GM23338 (cell line): Measurements from ENCODE around the gene FARS2. TPM values are rescaled to one million over a fixed set of nuclear protein-coding genes. Genes with fewer than 3 reads are reported as not detected.

Experiments
- ATAC-seq: fragments of 200-7000 bp; cut with Tn5 transposase; 3 replicates; pipeline ENCODE4 v1.9.1; 2020
- DNase-seq: peaks from one replicate; pipeline ENCODE4 v3.0.0-alpha.2; 2015; ENCODE audit warnings: low spot score
- H2AFZ ChIP-seq: fragments of 200-600 bp; sonication (generic); 2 replicates; pipeline ENCODE4 v1.8.0; 2016; ENCODE audit warnings: antibody characterized with exemption, mild to moderate bottlenecking, moderate library complexity
- H3F3A ChIP-seq: fragments of 200-600 bp; sonication (generic); replicated peaks from 2 replicates; pipeline ENCODE4 v1.8.0; 2017; ENCODE audit warnings: antibody characterized with exemption, mixed run types, low read depth
- H3K27ac ChIP-seq: fragments of 200-600 bp; sonication (generic); 2 replicates; pipeline ENCODE4 v1.6.1; 2016; ENCODE audit warnings: low read depth
- H3K27me3 ChIP-seq: fragments of 200-600 bp; sonication (generic); 2 replicates; pipeline ENCODE4 v1.8.0; 2016; ENCODE audit warnings: mild to moderate bottlenecking, mixed run types, moderate library complexity; ENCODE audit not compliant: insufficient read depth
- H3K36me3 ChIP-seq: fragments of 200-600 bp; sonication (generic); 2 replicates; pipeline ENCODE4 v1.8.0; 2016; ENCODE audit warnings: mild to moderate bottlenecking; ENCODE audit not compliant: insufficient read depth
- H3K4me1 ChIP-seq: fragments of 200-600 bp; sonication (generic); 2 replicates; pipeline ENCODE4 v1.8.0; 2016; ENCODE audit warnings: mild to moderate bottlenecking, moderate library complexity; ENCODE audit not compliant: insufficient read depth
- H3K4me2 ChIP-seq: fragments of 200-600 bp; sonication (generic); 2 replicates; pipeline ENCODE4 v1.7.1; 2017; ENCODE audit warnings: mixed run types
- H3K4me3 ChIP-seq: fragments of 200-600 bp; sonication (generic); 2 replicates; pipeline ENCODE4 v1.6.1; 2016; ENCODE audit warnings: mixed run types
- H3K79me2 ChIP-seq: fragments of 200-600 bp; sonication (generic); replicated peaks from 2 replicates; pipeline ENCODE4 v1.8.0; 2017; ENCODE audit warnings: mild to moderate bottlenecking; ENCODE audit not compliant: insufficient read depth
- H3K9me2 ChIP-seq: fragments of 200-600 bp; sonication (generic); 2 replicates; pipeline ENCODE4 v1.8.0; 2017; ENCODE audit not compliant: insufficient read depth
- H4K20me1 ChIP-seq: fragments of 200-600 bp; sonication (generic); replicated peaks from 2 replicates; pipeline ENCODE4 v1.8.0; 2017; ENCODE audit warnings: mild to moderate bottlenecking; ENCODE audit not compliant: insufficient read depth
- H3K27ac Mint-ChIP-seq: 2 replicates; pipeline ENCODE4 v1.8.0; 2020; ENCODE audit warnings: inconsistent platforms, mild to moderate bottlenecking, moderate library complexity, mixed read lengths
- H3K27me3 Mint-ChIP-seq: 3 replicates; pipeline ENCODE4 v1.8.0; 2022; ENCODE audit warnings: low read depth, mild to moderate bottlenecking, moderate library complexity, mixed read lengths, inconsistent platforms; ENCODE audit not compliant: insufficient read depth, poor library complexity
- H3K36me3 Mint-ChIP-seq: 3 replicates; pipeline ENCODE4 v1.8.0; 2021; ENCODE audit warnings: low read depth, mild to moderate bottlenecking, inconsistent platforms, moderate library complexity, mixed read lengths
- H3K4me1 Mint-ChIP-seq: 3 replicates; pipeline ENCODE4 v1.8.0; 2020; ENCODE audit warnings: mild to moderate bottlenecking, inconsistent platforms, mixed read lengths
- H3K4me3 Mint-ChIP-seq: 3 replicates; pipeline ENCODE4 v1.8.0; 2021; ENCODE audit warnings: moderate library complexity, mild to moderate bottlenecking, inconsistent platforms, mixed read lengths
- H3K9me3 Mint-ChIP-seq: 3 replicates; pipeline ENCODE4 v1.8.0; 2020; ENCODE audit warnings: moderate library complexity, mild to moderate bottlenecking, inconsistent platforms, mixed read lengths
- EZH2phosphoT487 ChIP-seq: fragments of 200-600 bp; sonication (generic); IDR thresholded peaks from one replicate; pipeline ENCODE4 v1.8.1; 2018; ENCODE audit warnings: antibody characterized with exemption; ENCODE audit not compliant: unreplicated experiment
- NANOG ChIP-seq: IDR thresholded peaks from 2 replicates; pipeline ENCODE4 v1.6.1; 2016; ENCODE audit warnings: antibody characterized with exemption, borderline replicate concordance
- POLR2AphosphoS5 ChIP-seq: IDR thresholded peaks from 2 replicates; pipeline ENCODE4 v1.6.1; 2016; ENCODE audit warnings: antibody characterized with exemption, low read depth
- STAT1 ChIP-seq: IDR thresholded peaks from one replicate; pipeline ENCODE4 v1.6.1; 2016; ENCODE audit warnings: antibody characterized with exemption; ENCODE audit not compliant: unreplicated experiment
- ZNF114 ChIP-seq: fragments of 250-450 bp; sonication (Bioruptor Pico); IDR thresholded peaks from 2 replicates; pipeline ENCODE4 v1.5.0; 2020; ENCODE audit warnings: mild to moderate bottlenecking, moderate library complexity
- ZNF331 ChIP-seq: fragments of 250-450 bp; sonication (Bioruptor Pico); IDR thresholded peaks from 2 replicates; pipeline ENCODE4 v1.5.0; 2020; ENCODE audit warnings: low read depth, mild to moderate bottlenecking, moderate library complexity
- polyA plus RNA-seq: library from polyadenylated mRNA; unstranded; fragments of >200 nt; fragmentation: Nextera tagmentation; extraction: Ambion mirVana; gene quantifications from 2 replicates; pipeline ENCODE4 v1.2.1, GENCODE V29; 2016
- total RNA-seq: library from RNA; depleted of rRNA; stranded (reverse); fragments of >200 nt; shearing (Covaris generic); gene quantifications from 2 replicates; pipeline ENCODE4 v1.2.3, GENCODE V29; 2014
- TF ChIP-seq, protein P1 (sequence below): fragments of 250-450 bp; sonication (Bioruptor Pico); IDR thresholded peaks from 2 replicates; pipeline ENCODE4 v1.5.0; 2020; ENCODE audit warnings: mild to moderate bottlenecking, moderate library complexity
- TF ChIP-seq, protein P2 (sequence below): IDR thresholded peaks from one replicate; pipeline ENCODE4 v1.6.1; 2018; ENCODE audit warnings: antibody characterized with exemption; ENCODE audit not compliant: unreplicated experiment
- TF ChIP-seq, protein P3 (sequence below), 2 experiments: fragments of 200-600 bp in 1 of 2; sonication (generic) in 1 of 2; conservative IDR thresholded peaks; 2 replicates each; pipeline versions ENCODE4 v1.5.1 to v1.6.1; 2016 to 2017; ENCODE audit warnings: antibody characterized with exemption in 2 of 2, low read depth in 2 of 2, mild to moderate bottlenecking in 2 of 2, moderate library complexity in 1 of 2

FARS2 gene
- total and polyA plus RNA-seq, 2 experiments from 2014 or later, result 7.6 to 19.0 TPM

DNA sequence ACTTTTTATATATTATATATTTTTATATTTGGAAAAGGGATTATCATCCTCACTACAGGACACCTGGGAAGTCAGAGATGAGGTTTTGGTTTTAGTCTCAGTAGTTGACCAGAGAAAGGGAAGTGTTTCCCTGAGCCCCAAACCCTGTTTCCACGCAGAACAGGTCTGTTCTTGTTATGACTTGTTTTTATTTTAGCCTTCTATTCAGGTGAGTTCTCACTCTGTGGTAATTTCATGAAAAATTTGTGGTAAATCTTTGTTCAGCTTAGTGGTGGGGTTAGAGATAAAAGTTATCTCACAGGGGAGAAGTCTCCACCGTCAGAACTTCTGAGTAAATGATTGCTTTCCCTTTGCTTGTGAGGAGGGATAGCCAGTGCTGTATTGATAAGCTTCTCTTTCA is 224.9 kb downstream of the FARS2 start (continued):
- TF ChIP-seq NANOG (no peak), POLR2AphosphoS5 (no peak), STAT1 (no peak), ZNF114 (CRISPR knock-in tag) (no peak), EZH2phosphoT487 (no peak), ZNF331 (CRISPR knock-in tag) (no peak)
- TF ChIP-seq, protein P1, sequence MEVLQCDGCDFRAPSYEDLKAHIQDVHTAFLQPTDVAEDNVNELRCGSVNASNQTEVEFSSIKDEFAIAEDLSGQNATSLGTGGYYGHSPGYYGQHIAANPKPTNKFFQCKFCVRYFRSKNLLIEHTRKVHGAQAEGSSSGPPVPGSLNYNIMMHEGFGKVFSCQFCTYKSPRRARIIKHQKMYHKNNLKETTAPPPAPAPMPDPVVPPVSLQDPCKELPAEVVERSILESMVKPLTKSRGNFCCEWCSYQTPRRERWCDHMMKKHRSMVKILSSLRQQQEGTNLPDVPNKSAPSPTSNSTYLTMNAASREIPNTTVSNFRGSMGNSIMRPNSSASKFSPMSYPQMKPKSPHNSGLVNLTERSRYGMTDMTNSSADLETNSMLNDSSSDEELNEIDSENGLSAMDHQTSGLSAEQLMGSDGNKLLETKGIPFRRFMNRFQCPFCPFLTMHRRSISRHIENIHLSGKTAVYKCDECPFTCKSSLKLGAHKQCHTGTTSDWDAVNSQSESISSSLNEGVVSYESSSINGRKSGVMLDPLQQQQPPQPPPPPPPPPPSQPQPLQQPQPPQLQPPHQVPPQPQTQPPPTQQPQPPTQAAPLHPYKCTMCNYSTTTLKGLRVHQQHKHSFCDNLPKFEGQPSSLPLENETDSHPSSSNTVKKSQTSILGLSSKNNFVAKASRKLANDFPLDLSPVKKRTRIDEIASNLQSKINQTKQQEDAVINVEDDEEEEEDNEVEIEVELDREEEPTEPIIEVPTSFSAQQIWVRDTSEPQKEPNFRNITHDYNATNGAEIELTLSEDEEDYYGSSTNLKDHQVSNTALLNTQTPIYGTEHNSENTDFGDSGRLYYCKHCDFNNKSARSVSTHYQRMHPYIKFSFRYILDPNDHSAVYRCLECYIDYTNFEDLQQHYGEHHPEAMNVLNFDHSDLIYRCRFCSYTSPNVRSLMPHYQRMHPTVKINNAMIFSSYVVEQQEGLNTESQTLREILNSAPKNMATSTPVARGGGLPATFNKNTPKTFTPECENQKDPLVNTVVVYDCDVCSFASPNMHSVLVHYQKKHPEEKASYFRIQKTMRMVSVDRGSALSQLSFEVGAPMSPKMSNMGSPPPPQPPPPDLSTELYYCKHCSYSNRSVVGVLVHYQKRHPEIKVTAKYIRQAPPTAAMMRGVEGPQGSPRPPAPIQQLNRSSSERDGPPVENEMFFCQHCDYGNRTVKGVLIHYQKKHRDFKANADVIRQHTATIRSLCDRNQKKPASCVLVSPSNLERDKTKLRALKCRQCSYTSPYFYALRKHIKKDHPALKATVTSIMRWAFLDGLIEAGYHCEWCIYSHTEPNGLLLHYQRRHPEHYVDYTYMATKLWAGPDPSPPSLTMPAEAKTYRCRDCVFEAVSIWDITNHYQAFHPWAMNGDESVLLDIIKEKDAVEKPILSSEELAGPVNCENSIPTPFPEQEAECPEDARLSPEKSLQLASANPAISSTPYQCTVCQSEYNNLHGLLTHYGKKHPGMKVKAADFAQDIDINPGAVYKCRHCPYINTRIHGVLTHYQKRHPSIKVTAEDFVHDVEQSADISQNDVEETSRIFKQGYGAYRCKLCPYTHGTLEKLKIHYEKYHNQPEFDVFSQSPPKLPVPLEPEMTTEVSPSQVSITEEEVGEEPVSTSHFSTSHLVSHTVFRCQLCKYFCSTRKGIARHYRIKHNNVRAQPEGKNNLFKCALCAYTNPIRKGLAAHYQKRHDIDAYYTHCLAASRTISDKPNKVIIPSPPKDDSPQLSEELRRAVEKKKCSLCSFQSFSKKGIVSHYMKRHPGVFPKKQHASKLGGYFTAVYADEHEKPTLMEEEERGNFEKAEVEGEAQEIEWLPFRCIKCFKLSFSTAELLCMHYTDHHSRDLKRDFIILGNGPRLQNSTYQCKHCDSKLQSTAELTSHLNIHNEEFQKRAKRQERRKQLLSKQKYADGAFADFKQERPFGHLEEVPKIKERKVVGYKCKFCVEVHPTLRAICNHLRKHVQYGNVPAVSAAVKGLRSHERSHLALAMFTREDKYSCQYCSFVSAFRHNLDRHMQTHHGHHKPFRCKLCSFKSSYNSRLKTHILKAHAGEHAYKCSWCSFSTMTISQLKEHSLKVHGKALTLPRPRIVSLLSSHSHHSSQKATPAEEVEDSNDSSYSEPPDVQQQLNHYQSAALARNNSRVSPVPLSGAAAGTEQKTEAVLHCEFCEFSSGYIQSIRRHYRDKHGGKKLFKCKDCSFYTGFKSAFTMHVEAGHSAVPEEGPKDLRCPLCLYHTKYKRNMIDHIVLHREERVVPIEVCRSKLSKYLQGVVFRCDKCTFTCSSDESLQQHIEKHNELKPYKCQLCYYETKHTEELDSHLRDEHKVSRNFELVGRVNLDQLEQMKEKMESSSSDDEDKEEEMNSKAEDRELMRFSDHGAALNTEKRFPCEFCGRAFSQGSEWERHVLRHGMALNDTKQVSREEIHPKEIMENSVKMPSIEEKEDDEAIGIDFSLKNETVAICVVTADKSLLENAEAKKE (CRISPR knock-in tag), result no peak

DNA sequence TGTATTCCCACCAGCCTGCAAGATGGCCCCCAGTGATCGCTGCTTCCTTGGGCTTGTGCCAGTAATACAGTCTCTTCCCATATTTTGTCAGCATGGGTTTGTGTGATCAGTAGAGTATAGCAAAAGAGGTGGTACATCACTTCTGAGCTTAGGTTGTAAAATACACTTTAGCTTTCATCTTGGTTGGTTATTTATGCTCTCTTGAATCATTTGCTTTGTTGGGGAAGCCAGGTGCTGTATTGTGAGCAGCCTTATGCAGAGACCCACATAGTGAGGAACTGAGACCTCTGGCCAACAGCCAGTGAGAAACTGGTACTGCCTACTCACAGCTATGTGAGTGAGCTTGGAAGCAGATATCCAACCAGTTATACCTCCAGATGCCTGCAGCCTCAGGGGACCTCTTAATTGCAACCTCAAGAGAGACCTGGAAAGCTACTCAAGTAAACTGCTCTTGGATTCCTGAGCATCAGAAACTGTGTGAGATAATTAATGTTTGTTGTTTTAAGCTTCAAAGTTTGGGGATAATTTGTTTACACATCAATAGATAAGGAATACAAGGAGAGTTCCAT is 229.3 kb downstream of the FARS2 start:
- H3K27ac Mint-ChIP-seq, result no peak overlapping the region
- no peaks in the 10 kb centered on the region for H3K4me1 Mint-ChIP-seq
- no peaks in the 10 kb centered on the region for H3K27me3 Mint-ChIP-seq
- Histone ChIP-seq H3K79me2 (no peaks in the 10 kb centered on the region), H3K27me3 (no peaks in the 10 kb centered on the region), H3F3A (no peaks in the 10 kb centered on the region), H3K4me3 (no peak overlapping the region), H3K27ac (no peak overlapping the region), H3K4me2 (no peak overlapping the region), H2AFZ (no peak overlapping the region), H3K9me2 (no peaks in the 10 kb centered on the region), H3K4me1 (no peaks in the 10 kb centered on the region), H3K36me3 (no peaks in the 10 kb centered on the region), H4K20me1 (no peaks in the 10 kb centered on the region)
- DNase-seq (no peak), ATAC-seq (no peak)
- no peaks in the 10 kb centered on the region for H3K36me3 Mint-ChIP-seq
- no peaks in the 10 kb centered on the region for H3K9me3 Mint-ChIP-seq
- no peak overlapping the region for H3K4me3 Mint-ChIP-seq
- TF ChIP-seq EZH2phosphoT487, result no peak
- no peak for TF ChIP-seq ZNF114 (CRISPR knock-in tag)
- TF ChIP-seq, protein P2, sequence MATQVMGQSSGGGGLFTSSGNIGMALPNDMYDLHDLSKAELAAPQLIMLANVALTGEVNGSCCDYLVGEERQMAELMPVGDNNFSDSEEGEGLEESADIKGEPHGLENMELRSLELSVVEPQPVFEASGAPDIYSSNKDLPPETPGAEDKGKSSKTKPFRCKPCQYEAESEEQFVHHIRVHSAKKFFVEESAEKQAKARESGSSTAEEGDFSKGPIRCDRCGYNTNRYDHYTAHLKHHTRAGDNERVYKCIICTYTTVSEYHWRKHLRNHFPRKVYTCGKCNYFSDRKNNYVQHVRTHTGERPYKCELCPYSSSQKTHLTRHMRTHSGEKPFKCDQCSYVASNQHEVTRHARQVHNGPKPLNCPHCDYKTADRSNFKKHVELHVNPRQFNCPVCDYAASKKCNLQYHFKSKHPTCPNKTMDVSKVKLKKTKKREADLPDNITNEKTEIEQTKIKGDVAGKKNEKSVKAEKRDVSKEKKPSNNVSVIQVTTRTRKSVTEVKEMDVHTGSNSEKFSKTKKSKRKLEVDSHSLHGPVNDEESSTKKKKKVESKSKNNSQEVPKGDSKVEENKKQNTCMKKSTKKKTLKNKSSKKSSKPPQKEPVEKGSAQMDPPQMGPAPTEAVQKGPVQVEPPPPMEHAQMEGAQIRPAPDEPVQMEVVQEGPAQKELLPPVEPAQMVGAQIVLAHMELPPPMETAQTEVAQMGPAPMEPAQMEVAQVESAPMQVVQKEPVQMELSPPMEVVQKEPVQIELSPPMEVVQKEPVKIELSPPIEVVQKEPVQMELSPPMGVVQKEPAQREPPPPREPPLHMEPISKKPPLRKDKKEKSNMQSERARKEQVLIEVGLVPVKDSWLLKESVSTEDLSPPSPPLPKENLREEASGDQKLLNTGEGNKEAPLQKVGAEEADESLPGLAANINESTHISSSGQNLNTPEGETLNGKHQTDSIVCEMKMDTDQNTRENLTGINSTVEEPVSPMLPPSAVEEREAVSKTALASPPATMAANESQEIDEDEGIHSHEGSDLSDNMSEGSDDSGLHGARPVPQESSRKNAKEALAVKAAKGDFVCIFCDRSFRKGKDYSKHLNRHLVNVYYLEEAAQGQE, result no peak
- TF ChIP-seq, protein P3, sequence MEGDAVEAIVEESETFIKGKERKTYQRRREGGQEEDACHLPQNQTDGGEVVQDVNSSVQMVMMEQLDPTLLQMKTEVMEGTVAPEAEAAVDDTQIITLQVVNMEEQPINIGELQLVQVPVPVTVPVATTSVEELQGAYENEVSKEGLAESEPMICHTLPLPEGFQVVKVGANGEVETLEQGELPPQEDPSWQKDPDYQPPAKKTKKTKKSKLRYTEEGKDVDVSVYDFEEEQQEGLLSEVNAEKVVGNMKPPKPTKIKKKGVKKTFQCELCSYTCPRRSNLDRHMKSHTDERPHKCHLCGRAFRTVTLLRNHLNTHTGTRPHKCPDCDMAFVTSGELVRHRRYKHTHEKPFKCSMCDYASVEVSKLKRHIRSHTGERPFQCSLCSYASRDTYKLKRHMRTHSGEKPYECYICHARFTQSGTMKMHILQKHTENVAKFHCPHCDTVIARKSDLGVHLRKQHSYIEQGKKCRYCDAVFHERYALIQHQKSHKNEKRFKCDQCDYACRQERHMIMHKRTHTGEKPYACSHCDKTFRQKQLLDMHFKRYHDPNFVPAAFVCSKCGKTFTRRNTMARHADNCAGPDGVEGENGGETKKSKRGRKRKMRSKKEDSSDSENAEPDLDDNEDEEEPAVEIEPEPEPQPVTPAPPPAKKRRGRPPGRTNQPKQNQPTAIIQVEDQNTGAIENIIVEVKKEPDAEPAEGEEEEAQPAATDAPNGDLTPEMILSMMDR (conservative IDR thresholded peaks at IDR 0.05; ENCODE audit: low read depth in 2 of 2), result no peak
